ENCODE data around the gene CLDN7.

CLDN7 gene

GRCh38 chr17:7279448-7279847 lies 17.2 kb upstream of the CLDN7 start:
- FAIRE-seq (no peak), DNase-seq (ENCODE audit: insufficient read length, low spot score) (no peak)
- TF ChIP-seq CTCF (IDR thresholded peaks at IDR 0.05; ENCODE audit: insufficient read depth, missing control alignments): no peak

GRCh38 chr17:7266784-7267183 lies 4.5 kb upstream of the CLDN7 start:
- no peak for FAIRE-seq
- TF ChIP-seq CTCF (IDR thresholded peaks at IDR 0.05; ENCODE audit: insufficient read depth, missing control alignments): no peak
- DNase-seq (ENCODE audit: insufficient read length, low spot score): no peak

GRCh38 chr17:7263801-7264078 lies 1.5 kb upstream of the CLDN7 start:
- no peak for FAIRE-seq

GRCh38 chr17:7262935-7263800 lies 890 bp upstream of the CLDN7 start:
- no peak for TF ChIP-seq CTCF (IDR thresholded peaks at IDR 0.05; ENCODE audit: insufficient read depth, missing control alignments)
- FAIRE-seq: no peak
- DNase-seq (ENCODE audit: insufficient read length, low spot score): no peak

More at GRCh38 chr17:7263801-7264078, 1.5 kb upstream of the CLDN7 start:
- TF ChIP-seq CTCF (IDR thresholded peaks at IDR 0.05; ENCODE audit: insufficient read depth, missing control alignments): no peak
- no peak for DNase-seq (ENCODE audit: insufficient read length, low spot score)

- DNase-seq (ENCODE audit: insufficient read length, low spot score) (no peak), FAIRE-seq (no peak)
- no peak for TF ChIP-seq CTCF (IDR thresholded peaks at IDR 0.05; ENCODE audit: insufficient read depth, missing control alignments)
Measured at GRCh38 chr17:7261379-7262191, 693 bp downstream of the CLDN7 start.

- no peak for TF ChIP-seq CTCF (IDR thresholded peaks at IDR 0.05; ENCODE audit: insufficient read depth, missing control alignments)
- DNase-seq (ENCODE audit: insufficient read length, low spot score) (no peak), FAIRE-seq (no peak)
Measured at GRCh38 chr17:7260651-7261378, 1.5 kb downstream of the CLDN7 start.
